Measurements from ENCODE around the gene EYA2. TPM values are rescaled to one million over a fixed set of nuclear protein-coding genes. Genes with fewer than 3 reads are reported as not detected.
"Not testable (repeated sequence)": the region's sequence is repeated elsewhere in the genome, so short reads cannot be mapped to it uniquely, and the experiment has no call there.

The EYA2 gene
- total and polyA plus RNA-seq, 2 donors = 11.1 to 28.5 TPM

GRCh38 chr20:47196091-47197081 lies 301.7 kb downstream of the EYA2 start:
- H3K27ac ChIP-seq (ENCODE audit: low read depth in 1 of 2, low read length in 1 of 2) = no peak overlapping the region
- 43% methylated on average over 34 of the region's 34 CpGs for WGBS
- no peaks in the 10 kb centered on the region for H3K9me3 ChIP-seq (ENCODE audit: control insufficient read depth in 2 of 2, insufficient read depth in 1 of 2, low read length in 1 of 2)

GRCh38 chr20:47198254-47198671 lies 303.6 kb downstream of the EYA2 start:
- no peak overlapping the region for H3K27ac ChIP-seq (ENCODE audit: low read depth in 1 of 2, low read length in 1 of 2)
- H3K4me1 ChIP-seq (ENCODE audit: control insufficient read depth in 2 of 2, insufficient read depth in 2 of 2, low read length in 2 of 2) = peaks cover 0 to 2% of the 10 kb centered on the region in 2 donors
- peaks cover 0 to 2% of the 10 kb centered on the region in 2 donors for H3K27me3 ChIP-seq (ENCODE audit: control insufficient read depth in 2 of 2, insufficient read depth in 1 of 2, low read length in 1 of 2)
- WGBS = 93% methylated on average over 3 of the region's 3 CpGs
- no peaks in the 10 kb centered on the region for H3K9me3 ChIP-seq (ENCODE audit: control insufficient read depth in 2 of 2, insufficient read depth in 1 of 2, low read length in 1 of 2)
- H3K36me3 ChIP-seq (ENCODE audit: control insufficient read depth in 2 of 2, insufficient read depth in 2 of 2, low read length in 1 of 2) = no peaks in the 10 kb centered on the region
- no peak for DNase-seq (ENCODE audit: low read depth in 6 of 9, low spot score in 9 of 9)
- H3K4me3 ChIP-seq (ENCODE audit: low read length in 2 of 2) = no peak overlapping the region

More at GRCh38 chr20:47196091-47197081, 301.7 kb downstream of the EYA2 start:
- no peak overlapping the region for H3K4me3 ChIP-seq (ENCODE audit: low read length in 2 of 2)
- peaks cover 0 to 2% of the 10 kb centered on the region in 2 donors for H3K27me3 ChIP-seq (ENCODE audit: control insufficient read depth in 2 of 2, insufficient read depth in 1 of 2, low read length in 1 of 2)
- H3K36me3 ChIP-seq (ENCODE audit: control insufficient read depth in 2 of 2, insufficient read depth in 2 of 2, low read length in 1 of 2) = no peaks in the 10 kb centered on the region
- peak; percentile 24 to 76 (median 44) for DNase-seq (ENCODE audit: low read depth in 6 of 9, low spot score in 9 of 9)
- peaks cover 0 to 2% of the 10 kb centered on the region in 2 donors for H3K4me1 ChIP-seq (ENCODE audit: control insufficient read depth in 2 of 2, insufficient read depth in 2 of 2, low read length in 2 of 2)

GRCh38 chr20:47198996-47199552 lies 304.4 kb downstream of the EYA2 start:
- H3K36me3 ChIP-seq (ENCODE audit: control insufficient read depth in 2 of 2, insufficient read depth in 2 of 2, low read length in 1 of 2) = no peaks in the 10 kb centered on the region
- WGBS = 95% methylated on average over 14 of the region's 14 CpGs
- peaks cover 0 to 2% of the 10 kb centered on the region in 2 donors for H3K27me3 ChIP-seq (ENCODE audit: control insufficient read depth in 2 of 2, insufficient read depth in 1 of 2, low read length in 1 of 2)
- peaks cover 0 to 2% of the 10 kb centered on the region in 2 donors for H3K4me1 ChIP-seq (ENCODE audit: control insufficient read depth in 2 of 2, insufficient read depth in 2 of 2, low read length in 2 of 2)
- H3K9me3 ChIP-seq (ENCODE audit: control insufficient read depth in 2 of 2, insufficient read depth in 1 of 2, low read length in 1 of 2) = no peaks in the 10 kb centered on the region
- no peak overlapping the region for H3K27ac ChIP-seq (ENCODE audit: low read depth in 1 of 2, low read length in 1 of 2)
- H3K4me3 ChIP-seq (ENCODE audit: low read length in 2 of 2) = no peak overlapping the region
- no peak for DNase-seq (ENCODE audit: low read depth in 6 of 9, low spot score in 9 of 9)

GRCh38 chr20:47201074-47201730 lies 306.6 kb downstream of the EYA2 start:
- Histone ChIP-seq H3K4me1 (ENCODE audit: control insufficient read depth in 2 of 2, insufficient read depth in 2 of 2, low read length in 2 of 2) (peaks cover 0 to 2% of the 10 kb centered on the region in 2 donors), H3K27me3 (ENCODE audit: control insufficient read depth in 2 of 2, insufficient read depth in 1 of 2, low read length in 1 of 2) (no peaks in the 10 kb centered on the region), H3K36me3 (ENCODE audit: control insufficient read depth in 2 of 2, insufficient read depth in 2 of 2, low read length in 1 of 2) (no peaks in the 10 kb centered on the region), H3K27ac (ENCODE audit: low read depth in 1 of 2, low read length in 1 of 2) (no peak overlapping the region), H3K9me3 (ENCODE audit: control insufficient read depth in 2 of 2, insufficient read depth in 1 of 2, low read length in 1 of 2) (no peaks in the 10 kb centered on the region), H3K4me3 (ENCODE audit: low read length in 2 of 2) (no peak overlapping the region)
- no peak for DNase-seq (ENCODE audit: low read depth in 6 of 9, low spot score in 9 of 9)
- 94% methylated on average over 9 of the region's 9 CpGs for WGBS

GRCh38 chr20:47202733-47203667 lies 308.4 kb downstream of the EYA2 start:
- Histone ChIP-seq H3K27ac (ENCODE audit: low read depth in 1 of 2, low read length in 1 of 2) (no peak overlapping the region), H3K9me3 (ENCODE audit: control insufficient read depth in 2 of 2, insufficient read depth in 1 of 2, low read length in 1 of 2) (no peaks in the 10 kb centered on the region), H3K27me3 (ENCODE audit: control insufficient read depth in 2 of 2, insufficient read depth in 1 of 2, low read length in 1 of 2) (no peaks in the 10 kb centered on the region), H3K4me1 (ENCODE audit: control insufficient read depth in 2 of 2, insufficient read depth in 2 of 2, low read length in 2 of 2) (no peaks in the 10 kb centered on the region), H3K36me3 (ENCODE audit: control insufficient read depth in 2 of 2, insufficient read depth in 2 of 2, low read length in 1 of 2) (no peaks in the 10 kb centered on the region), H3K4me3 (ENCODE audit: low read length in 2 of 2) (no peak overlapping the region)
- no peak for DNase-seq (ENCODE audit: low read depth in 6 of 9, low spot score in 9 of 9)
- WGBS = 95% methylated on average over 10 of the region's 10 CpGs

GRCh38 chr20:47204008-47204849 lies 309.6 kb downstream of the EYA2 start:
- no peak for DNase-seq (ENCODE audit: low read depth in 6 of 9, low spot score in 9 of 9)
- Histone ChIP-seq H3K36me3 (ENCODE audit: control insufficient read depth in 2 of 2, insufficient read depth in 2 of 2, low read length in 1 of 2) (peaks cover 6 to 8% of the 10 kb centered on the region in 2 donors), H3K4me1 (ENCODE audit: control insufficient read depth in 2 of 2, insufficient read depth in 2 of 2, low read length in 2 of 2) (no peaks in the 10 kb centered on the region), H3K27me3 (ENCODE audit: control insufficient read depth in 2 of 2, insufficient read depth in 1 of 2, low read length in 1 of 2) (no peaks in the 10 kb centered on the region), H3K4me3 (ENCODE audit: low read length in 2 of 2) (no peak overlapping the region), H3K27ac (ENCODE audit: low read depth in 1 of 2, low read length in 1 of 2) (no peak overlapping the region), H3K9me3 (ENCODE audit: control insufficient read depth in 2 of 2, insufficient read depth in 1 of 2, low read length in 1 of 2) (no peaks in the 10 kb centered on the region)
- WGBS = 93% methylated on average over 12 of the region's 12 CpGs

- H3K27me3 ChIP-seq (ENCODE audit: control insufficient read depth in 2 of 2, insufficient read depth in 1 of 2, low read length in 1 of 2); H3K27ac ChIP-seq (ENCODE audit: low read depth in 1 of 2, low read length in 1 of 2); H3K4me1 ChIP-seq (ENCODE audit: control insufficient read depth in 2 of 2, insufficient read depth in 2 of 2, low read length in 2 of 2); DNase-seq (ENCODE audit: low read depth in 6 of 9, low spot score in 9 of 9); H3K9me3 ChIP-seq (ENCODE audit: control insufficient read depth in 2 of 2, insufficient read depth in 1 of 2, low read length in 1 of 2); H3K4me3 ChIP-seq (ENCODE audit: low read length in 2 of 2): not testable (repeated sequence)
- H3K36me3 ChIP-seq (ENCODE audit: control insufficient read depth in 2 of 2, insufficient read depth in 2 of 2, low read length in 1 of 2) = peaks cover 6 to 11% of the 10 kb centered on the region in 2 donors
- WGBS = 95% methylated on average over 11 of the region's 11 CpGs
Observed at GRCh38 chr20:47204850-47205122, 310.1 kb downstream of the EYA2 start.

- 71% methylated on average over 9 of the region's 9 CpGs for WGBS
- Histone ChIP-seq H3K4me3 (ENCODE audit: low read length in 2 of 2) (no peak overlapping the region), H3K27me3 (ENCODE audit: control insufficient read depth in 2 of 2, insufficient read depth in 1 of 2, low read length in 1 of 2) (no peaks in the 10 kb centered on the region), H3K4me1 (ENCODE audit: control insufficient read depth in 2 of 2, insufficient read depth in 2 of 2, low read length in 2 of 2) (no peaks in the 10 kb centered on the region), H3K9me3 (ENCODE audit: control insufficient read depth in 2 of 2, insufficient read depth in 1 of 2, low read length in 1 of 2) (no peaks in the 10 kb centered on the region), H3K27ac (ENCODE audit: low read depth in 1 of 2, low read length in 1 of 2) (no peak overlapping the region), H3K36me3 (ENCODE audit: control insufficient read depth in 2 of 2, insufficient read depth in 2 of 2, low read length in 1 of 2) (peaks cover 14 to 20% of the 10 kb centered on the region in 2 donors)
- peak in 4 of 9 donors; percentile 19 to 44 (median 27) for DNase-seq (ENCODE audit: low read depth in 6 of 9, low spot score in 9 of 9)
Observed at GRCh38 chr20:47205577-47206123, 311.0 kb downstream of the EYA2 start.

Data from thymus (tissue), 11 donors.